CD14-positive monocyte (primary cell): ENCODE data around the gene IRF6. TPM values are rescaled to one million over a fixed set of nuclear protein-coding genes. Genes with fewer than 3 reads are reported as not detected.

Source experiments
- DNase-seq, 3 donors: peaks; one replicate each; pipeline ENCODE4 v3.0.0-alpha.2; 2011 to 2022
- H2AFZ ChIP-seq: 2 replicates; pipeline ENCODE4 v1.6.0; 2012; ENCODE audit warnings: mild to moderate bottlenecking, low read depth, low read length, inconsistent platforms; ENCODE audit not compliant: insufficient read depth, poor library complexity, severe bottlenecking
- H3K27ac ChIP-seq, 2 donors: 1 replicate in 1 of 2; 2 replicates in 1 of 2; pipeline ENCODE4 v1.5.1; 2012 to 2013; ENCODE audit warnings: low read length in 2 of 2, control low read depth in 1 of 2, inconsistent platforms in 1 of 2, low read depth in 1 of 2, mild to moderate bottlenecking in 1 of 2
- H3K27me3 ChIP-seq, 2 donors: one replicate each; pipeline versions ENCODE4 v1.6.0 to v1.6.1; 2011 to 2013; ENCODE audit warnings: low read length in 2 of 2; ENCODE audit not compliant: control insufficient read depth in 2 of 2, insufficient read depth in 2 of 2
- H3K36me3 ChIP-seq, 2 donors: replicated peaks in 1 of 2; 1 replicate in 1 of 2; 2 replicates in 1 of 2; pipeline versions ENCODE4 v1.5.1 to v1.6.1; 2012 to 2013; ENCODE audit warnings: low read length in 2 of 2, control low read depth in 1 of 2, inconsistent platforms in 1 of 2, mild to moderate bottlenecking in 1 of 2; ENCODE audit not compliant: insufficient read depth in 2 of 2, control insufficient read depth in 1 of 2
- H3K4me1 ChIP-seq, 2 donors: 1 replicate in 1 of 2; 2 replicates in 1 of 2; pipeline versions ENCODE4 v1.5.1 to v1.6.1; 2012 to 2013; ENCODE audit warnings: low read length in 2 of 2, control low read depth in 1 of 2, inconsistent platforms in 1 of 2, mild to moderate bottlenecking in 1 of 2, moderate library complexity in 1 of 2; ENCODE audit not compliant: insufficient read depth in 2 of 2, control insufficient read depth in 1 of 2
- H3K4me2 ChIP-seq: replicated peaks from 2 replicates; pipeline ENCODE3; 2012; ENCODE audit warnings: low read length, moderate library complexity, mild to moderate bottlenecking; ENCODE audit not compliant: poor library complexity, severe bottlenecking; ENCODE audit errors: extremely low read depth
- H3K4me3 ChIP-seq, 3 experiments: fragments of 200-600 bp in 1 of 3; sonication (generic) in 1 of 3; replicated peaks in 1 of 3; 1 replicate in 2 of 3; 2 replicates in 1 of 3; pipeline ENCODE4 v1.5.1; 2011 to 2013; ENCODE audit warnings: low read length in 3 of 3, mild to moderate bottlenecking in 3 of 3, control low read depth in 2 of 3, low read depth in 2 of 3, inconsistent platforms in 1 of 3, moderate library complexity in 1 of 3
- H3K79me2 ChIP-seq: 2 replicates; pipeline ENCODE4 v1.6.0; 2012; ENCODE audit warnings: mild to moderate bottlenecking, control low read depth, inconsistent platforms, low read length, moderate library complexity; ENCODE audit not compliant: insufficient read depth
- H3K9ac ChIP-seq: 2 replicates; pipeline ENCODE4 v1.6.0; 2017; ENCODE audit warnings: low read length, mild to moderate bottlenecking; ENCODE audit not compliant: insufficient read depth, poor library complexity, severe bottlenecking
- H3K9me3 ChIP-seq, 2 donors: replicated peaks in 1 of 2; 1 replicate in 1 of 2; 2 replicates in 1 of 2; pipeline versions ENCODE4 v1.5.1 to v1.6.1; 2012 to 2013; ENCODE audit warnings: low read length in 2 of 2, control low read depth in 1 of 2; ENCODE audit not compliant: control insufficient read depth in 1 of 2, insufficient read depth in 1 of 2
- H4K20me1 ChIP-seq: 2 replicates; pipeline ENCODE4 v1.6.0; 2012; ENCODE audit warnings: mild to moderate bottlenecking, low read length, control low read depth, moderate library complexity; ENCODE audit not compliant: insufficient read depth
- H3K27ac Mint-ChIP-seq, 7 donors: one replicate each; pipeline ENCODE4 v1.8.0; 2020; ENCODE audit warnings: mild to moderate bottlenecking in 7 of 7, mixed read lengths in 7 of 7, moderate library complexity in 6 of 7, inconsistent platforms in 2 of 7
- H3K27me3 Mint-ChIP-seq, 3 donors: one replicate each; pipeline ENCODE4 v1.8.0; 2021 to 2022; ENCODE audit warnings: low read depth in 3 of 3, mild to moderate bottlenecking in 3 of 3, mixed read lengths in 3 of 3, moderate library complexity in 3 of 3, inconsistent platforms in 1 of 3
- H3K36me3 Mint-ChIP-seq, 2 donors: one replicate each; pipeline ENCODE4 v1.8.0; 2020; ENCODE audit warnings: mixed read lengths in 2 of 2, inconsistent platforms in 1 of 2, mild to moderate bottlenecking in 1 of 2
- H3K4me1 Mint-ChIP-seq: one replicate; pipeline ENCODE4 v1.8.0; 2020; ENCODE audit warnings: mild to moderate bottlenecking, mixed read lengths
- H3K4me3 Mint-ChIP-seq, 2 donors: one replicate each; pipeline ENCODE4 v1.8.0; 2020; ENCODE audit warnings: mild to moderate bottlenecking in 2 of 2, mixed read lengths in 2 of 2, moderate library complexity in 1 of 2
- H3K9me3 Mint-ChIP-seq, 7 donors: one replicate each; pipeline ENCODE4 v1.8.0; 2020 to 2022; ENCODE audit warnings: mixed read lengths in 7 of 7, mild to moderate bottlenecking in 6 of 7, moderate library complexity in 6 of 7, inconsistent platforms in 2 of 7
- WGBS: methylation state at CpG from one replicate; pipeline ENCODE4 v1.1.5; 2013; ENCODE audit warnings: missing lambda C conversion rate; ENCODE audit not compliant: insufficient coverage; 5-methylcytosine and 5-hydroxymethylcytosine counted together
- intact Hi-C, 2 donors: fragments of 100-400 bp; cut with micrococcal nuclease; formaldehyde crosslinking; loops; one replicate each; pipeline versions ENCODE4 v1.15.0 to v1.15.1; 2023
- polyA plus RNA-seq, 3 donors: library from polyadenylated mRNA; depleted of rRNA in 1 of 3; unstranded in 2 of 3; stranded (reverse) in 1 of 3; fragments of 300-500 nt in 2 of 3; fragments of >200 nt in 1 of 3; fragmentation: Illumina TruSeq in 2 of 3; gene quantifications; 1 replicate in 2 of 3; 2 replicates in 1 of 3; pipeline ENCODE4 v1.2.3, GENCODE V29; 2012 to 2021
- TF ChIP-seq, protein P1 (sequence below): fragments of 200-600 bp; IDR thresholded peaks from one replicate; pipeline ENCODE4 v1.8.0; 2022; ENCODE audit warnings: antibody characterized with exemption, mild to moderate bottlenecking

The IRF6 gene
- polyA plus RNA-seq, 3 donors = 0.21 to 0.62 (median 0.35) TPM

DNA sequence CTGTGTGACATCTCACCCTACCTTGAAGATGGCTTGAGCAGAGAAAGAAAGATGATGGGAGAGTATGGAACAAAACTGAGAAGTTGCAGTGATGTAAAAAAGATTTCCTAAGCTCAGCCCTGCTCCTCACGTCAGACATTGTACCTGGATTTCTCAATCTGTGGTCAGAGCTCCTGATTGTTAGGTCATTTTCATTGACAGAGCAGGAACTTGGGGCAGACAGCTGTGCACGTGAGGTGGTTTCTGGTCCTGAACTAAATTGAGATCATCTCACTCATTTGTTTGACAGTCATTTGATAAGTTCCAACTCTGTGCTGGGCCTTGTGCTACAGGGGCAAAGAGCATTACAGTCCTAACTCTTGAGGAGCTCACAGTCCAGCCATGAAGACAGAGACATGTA is 39.9 kb downstream of the IRF6 start:
- H3K27me3 Mint-ChIP-seq = no peaks in the 10 kb centered on the region
- TF ChIP-seq, protein P1, sequence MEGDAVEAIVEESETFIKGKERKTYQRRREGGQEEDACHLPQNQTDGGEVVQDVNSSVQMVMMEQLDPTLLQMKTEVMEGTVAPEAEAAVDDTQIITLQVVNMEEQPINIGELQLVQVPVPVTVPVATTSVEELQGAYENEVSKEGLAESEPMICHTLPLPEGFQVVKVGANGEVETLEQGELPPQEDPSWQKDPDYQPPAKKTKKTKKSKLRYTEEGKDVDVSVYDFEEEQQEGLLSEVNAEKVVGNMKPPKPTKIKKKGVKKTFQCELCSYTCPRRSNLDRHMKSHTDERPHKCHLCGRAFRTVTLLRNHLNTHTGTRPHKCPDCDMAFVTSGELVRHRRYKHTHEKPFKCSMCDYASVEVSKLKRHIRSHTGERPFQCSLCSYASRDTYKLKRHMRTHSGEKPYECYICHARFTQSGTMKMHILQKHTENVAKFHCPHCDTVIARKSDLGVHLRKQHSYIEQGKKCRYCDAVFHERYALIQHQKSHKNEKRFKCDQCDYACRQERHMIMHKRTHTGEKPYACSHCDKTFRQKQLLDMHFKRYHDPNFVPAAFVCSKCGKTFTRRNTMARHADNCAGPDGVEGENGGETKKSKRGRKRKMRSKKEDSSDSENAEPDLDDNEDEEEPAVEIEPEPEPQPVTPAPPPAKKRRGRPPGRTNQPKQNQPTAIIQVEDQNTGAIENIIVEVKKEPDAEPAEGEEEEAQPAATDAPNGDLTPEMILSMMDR = no peak
- peak overlapping the region; percentile 25 to 49 for H3K4me3 Mint-ChIP-seq

DNA sequence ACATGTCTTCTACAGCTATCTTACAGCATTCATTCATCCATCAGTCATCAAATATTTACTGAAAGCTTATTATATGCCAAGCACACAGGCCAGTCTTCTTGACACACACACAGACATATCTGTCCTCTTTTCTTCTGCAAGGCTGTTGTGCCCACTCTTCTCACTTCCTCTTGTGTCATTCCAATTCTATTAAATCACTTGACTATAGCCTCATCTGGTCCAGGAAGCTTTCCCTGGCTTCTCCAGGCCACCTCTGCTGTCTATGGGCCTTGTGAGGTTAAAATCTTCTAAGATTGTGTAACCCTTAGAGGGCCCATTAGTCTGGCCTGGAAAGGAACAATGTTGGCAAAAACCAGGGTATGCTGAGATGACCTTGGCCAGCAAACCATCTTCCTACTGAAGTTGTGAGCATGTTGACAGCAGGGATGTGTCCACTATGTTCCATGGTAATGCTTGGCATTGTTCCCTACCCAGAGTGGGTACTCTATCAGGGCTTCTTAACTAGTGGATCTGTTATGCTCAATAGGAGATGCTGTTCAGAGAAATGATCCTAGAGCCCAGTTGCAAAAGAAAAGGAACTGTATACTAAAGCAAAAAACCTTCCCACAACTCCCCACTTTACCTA is 44.8 kb downstream of the IRF6 start:
- no peaks in the 10 kb centered on the region for H3K9me3 ChIP-seq
- peak overlapping the region; percentile 4 for H3K4me2 ChIP-seq
- H3K4me1 ChIP-seq = peaks cover 77 to 97% of the 10 kb centered on the region in 2 donors
- H3K79me2 ChIP-seq = peaks cover 96% of the 10 kb centered on the region
- H4K20me1 ChIP-seq = peaks cover 46% of the 10 kb centered on the region
- peaks cover 72 to 81% of the 10 kb centered on the region in 2 donors for H3K36me3 Mint-ChIP-seq
- H3K4me3 Mint-ChIP-seq = peak overlapping the region in 1 of 2 donors; percentile 49
- DNase-seq = peak in 1 of 3 donors; percentile 34
- peaks cover 80% of the 10 kb centered on the region for H3K4me1 Mint-ChIP-seq
- peaks cover 0 to 2% (median 0%) of the 10 kb centered on the region in 3 donors for H3K27me3 Mint-ChIP-seq
- H2AFZ ChIP-seq = no peak overlapping the region
- no peak overlapping the region for H3K9ac ChIP-seq
- peaks cover 68 to 79% of the 10 kb centered on the region in 2 donors for H3K36me3 ChIP-seq
- intact Hi-C loops = no loop called here
- H3K27ac Mint-ChIP-seq = peak overlapping the region; percentile 57 to 91 (median 80)
- H3K9me3 Mint-ChIP-seq = peaks cover 0 to under 1% (median 0%) of the 10 kb centered on the region in 7 donors
- no peaks in the 10 kb centered on the region for H3K27me3 ChIP-seq
- TF ChIP-seq, protein P1 = no peak
- H3K27ac ChIP-seq = peak overlapping the region in 1 of 2 donors; percentile 75
- peak overlapping the region in 1 of 3 experiments; percentile 23 for H3K4me3 ChIP-seq

More for the DNA sequence above, 39.9 kb downstream of the IRF6 start:
- peaks cover 80 to 98% of the 10 kb centered on the region in 2 donors for H3K4me1 ChIP-seq
- Mint-ChIP-seq H3K4me1 (peaks cover 71% of the 10 kb centered on the region), H3K27ac (peak overlapping the region in 6 of 7 donors; percentile 89 to 97 (median 96)), H3K36me3 (peaks cover 49 to 70% of the 10 kb centered on the region in 2 donors), H3K9me3 (peaks cover 0 to 3% (median 0%) of the 10 kb centered on the region in 7 donors)
- H3K9me3 ChIP-seq = no peaks in the 10 kb centered on the region
- intact Hi-C loops = loop anchor here in 1 of 2 donors (5.0 kb wide), 1 partner anchor 94 kb away; no protein-coding TSS in a partner anchor
- peak; percentile 80 to 92 (median 90) for DNase-seq
- no peaks in the 10 kb centered on the region for H3K27me3 ChIP-seq
- no peak overlapping the region for H2AFZ ChIP-seq
- H3K9ac ChIP-seq = no peak overlapping the region
- peaks cover 24% of the 10 kb centered on the region for H4K20me1 ChIP-seq
- peaks cover 46 to 67% of the 10 kb centered on the region in 2 donors for H3K36me3 ChIP-seq
- peak overlapping the region; percentile 77 to 93 for H3K27ac ChIP-seq
- H3K79me2 ChIP-seq = peaks cover 86% of the 10 kb centered on the region
- WGBS = 0% methylated on average over 2 of the region's 2 CpGs
- peak overlapping the region; percentile 5 for H3K4me2 ChIP-seq
- H3K4me3 ChIP-seq = no peak overlapping the region
